Measurements from ENCODE around the gene LIN9. TPM values are rescaled to one million over a fixed set of nuclear protein-coding genes. Genes with fewer than 3 reads are reported as not detected.

Gene LIN9
- total and polyA plus RNA-seq, 2 of the 13 experiments (the other 11 are each of a cell fraction or from before 2014, with no cell fraction given) = 3.0 to 10.0 TPM

DNA sequence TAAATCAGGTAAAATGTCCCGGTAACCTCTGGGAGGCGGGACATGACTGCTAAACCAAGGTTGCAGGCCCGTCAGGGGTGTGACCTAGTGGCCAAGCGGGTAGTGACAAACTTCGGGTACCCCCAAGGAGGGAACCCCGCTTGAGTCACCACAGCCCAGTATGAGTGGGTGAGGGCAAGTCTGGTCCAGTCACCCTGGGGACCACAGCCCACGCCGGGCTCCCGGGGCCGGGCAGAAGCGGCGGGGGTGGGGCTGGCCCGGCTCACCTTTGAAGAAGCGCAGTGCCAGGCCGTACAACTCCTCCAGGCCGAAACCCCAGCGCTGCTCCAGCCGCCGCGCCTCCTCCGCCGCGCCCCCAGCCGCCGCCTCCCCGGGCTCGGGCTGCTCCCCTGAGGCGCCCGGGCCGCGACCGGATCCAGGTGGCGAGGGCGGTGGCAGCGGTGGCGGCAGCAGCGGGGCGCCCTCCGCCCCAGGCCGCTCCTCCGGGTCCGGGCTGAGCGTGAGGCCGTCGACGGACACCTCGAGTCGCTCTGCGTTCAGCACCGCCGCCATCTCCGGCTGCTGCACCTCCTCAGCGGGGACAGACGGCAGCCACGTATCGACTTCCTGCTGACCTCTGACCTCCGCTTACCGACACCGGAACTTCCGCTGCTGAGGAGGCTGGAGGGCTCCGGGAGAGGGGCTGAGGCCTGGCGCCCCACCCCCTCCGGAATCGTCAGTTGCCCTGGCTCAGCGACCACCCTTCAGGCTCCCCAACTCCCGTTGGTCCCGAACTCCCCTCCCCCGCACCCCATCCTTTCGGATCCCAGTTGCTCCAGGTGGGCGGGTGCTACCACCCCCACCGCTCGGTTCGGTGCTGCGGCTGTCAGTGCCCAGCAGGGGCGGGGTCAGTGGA, 122.6 kb downstream of the LIN9 start, which contains the start of gene ACBD3 (continued):
- TF ChIP-seq BRD4 (CRISPR knock-in tag; IDR thresholded peaks at IDR 0.05) (peak; percentile 69; the same call in 1 of the 2 replicates), ZMYM2 (CRISPR knock-in tag; IDR thresholded peaks at IDR 0.05) (no peak), ZNF777 (CRISPR knock-in tag; IDR thresholded peaks at IDR 0.05) (peak; percentile 94), GATA4 (IDR thresholded peaks at IDR 0.05; ENCODE audit: borderline replicate concordance, low read depth) (0 out of 2 replicates have a peak, but pooled peaks have one; percentile 14), MTA1 (CRISPR knock-in tag; IDR thresholded peaks at IDR 0.05; ENCODE audit: borderline replicate concordance) (peak; percentile 73; the same call in 1 of the 2 replicates), ZNF160 (CRISPR knock-in tag; IDR thresholded peaks at IDR 0.05) (0 out of 2 replicates have a peak, but pooled peaks have one; percentile 62), XBP1 (CRISPR knock-in tag; IDR thresholded peaks at IDR 0.05) (no peak), ZNF605 (CRISPR knock-in tag; IDR thresholded peaks at IDR 0.05) (peak; percentile 77; the same call in 1 of the 2 replicates), FOXO1 (CRISPR knock-in tag; IDR thresholded peaks at IDR 0.05) (no peak), ZFP37 (CRISPR knock-in tag; IDR thresholded peaks at IDR 0.05; ENCODE audit: borderline replicate concordance) (peak; percentile 65; the same call in 1 of the 2 replicates), ZNF598 (CRISPR knock-in tag; IDR thresholded peaks at IDR 0.05; ENCODE audit: borderline replicate concordance) (peak; percentile 59; the same call in 1 of the 2 replicates), CHD4 (IDR thresholded peaks at IDR 0.05; ENCODE audit: borderline replicate concordance, low read length) (0 out of 2 replicates have a peak, but pooled peaks have one; percentile 45), CREB1 (IDR thresholded peaks at IDR 0.05) (peak; percentile 41; the same call in 1 of the 2 replicates), CREB1 (CRISPR knock-in tag; IDR thresholded peaks at IDR 0.05) (no peak), RAD21 (CRISPR knock-in tag; IDR thresholded peaks at IDR 0.05) (no peak; the same call in 1 of the 2 replicates), ZNF468 (CRISPR knock-in tag; IDR thresholded peaks at IDR 0.05) (0 out of 2 replicates have a peak, but pooled peaks have one; percentile 60), SPEN (CRISPR knock-in tag; IDR thresholded peaks at IDR 0.05; ENCODE audit: low read depth) (peak; percentile 78; the same call in 1 of the 2 replicates), ISL2 (CRISPR knock-in tag; IDR thresholded peaks at IDR 0.05) (peak; percentile 50), ZBTB20 (CRISPR knock-in tag; IDR thresholded peaks at IDR 0.05; ENCODE audit: borderline replicate concordance, low read depth) (peak; percentile 66; the same call in 1 of the 2 replicates)
- TF ChIP-seq, protein P1, sequence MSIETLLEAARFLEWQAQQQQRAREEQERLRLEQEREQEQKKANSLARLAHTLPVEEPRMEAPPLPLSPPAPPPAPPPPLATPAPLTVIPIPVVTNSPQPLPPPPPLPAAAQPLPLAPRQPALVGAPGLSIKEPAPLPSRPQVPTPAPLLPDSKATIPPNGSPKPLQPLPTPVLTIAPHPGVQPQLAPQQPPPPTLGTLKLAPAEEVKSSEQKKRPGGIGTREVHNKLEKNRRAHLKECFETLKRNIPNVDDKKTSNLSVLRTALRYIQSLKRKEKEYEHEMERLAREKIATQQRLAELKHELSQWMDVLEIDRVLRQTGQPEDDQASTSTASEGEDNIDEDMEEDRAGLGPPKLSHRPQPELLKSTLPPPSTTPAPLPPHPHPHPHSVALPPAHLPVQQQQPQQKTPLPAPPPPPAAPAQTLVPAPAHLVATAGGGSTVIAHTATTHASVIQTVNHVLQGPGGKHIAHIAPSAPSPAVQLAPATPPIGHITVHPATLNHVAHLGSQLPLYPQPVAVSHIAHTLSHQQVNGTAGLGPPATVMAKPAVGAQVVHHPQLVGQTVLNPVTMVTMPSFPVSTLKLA (IDR thresholded peaks at IDR 0.05) = no peak
- TF ChIP-seq, protein P2, sequence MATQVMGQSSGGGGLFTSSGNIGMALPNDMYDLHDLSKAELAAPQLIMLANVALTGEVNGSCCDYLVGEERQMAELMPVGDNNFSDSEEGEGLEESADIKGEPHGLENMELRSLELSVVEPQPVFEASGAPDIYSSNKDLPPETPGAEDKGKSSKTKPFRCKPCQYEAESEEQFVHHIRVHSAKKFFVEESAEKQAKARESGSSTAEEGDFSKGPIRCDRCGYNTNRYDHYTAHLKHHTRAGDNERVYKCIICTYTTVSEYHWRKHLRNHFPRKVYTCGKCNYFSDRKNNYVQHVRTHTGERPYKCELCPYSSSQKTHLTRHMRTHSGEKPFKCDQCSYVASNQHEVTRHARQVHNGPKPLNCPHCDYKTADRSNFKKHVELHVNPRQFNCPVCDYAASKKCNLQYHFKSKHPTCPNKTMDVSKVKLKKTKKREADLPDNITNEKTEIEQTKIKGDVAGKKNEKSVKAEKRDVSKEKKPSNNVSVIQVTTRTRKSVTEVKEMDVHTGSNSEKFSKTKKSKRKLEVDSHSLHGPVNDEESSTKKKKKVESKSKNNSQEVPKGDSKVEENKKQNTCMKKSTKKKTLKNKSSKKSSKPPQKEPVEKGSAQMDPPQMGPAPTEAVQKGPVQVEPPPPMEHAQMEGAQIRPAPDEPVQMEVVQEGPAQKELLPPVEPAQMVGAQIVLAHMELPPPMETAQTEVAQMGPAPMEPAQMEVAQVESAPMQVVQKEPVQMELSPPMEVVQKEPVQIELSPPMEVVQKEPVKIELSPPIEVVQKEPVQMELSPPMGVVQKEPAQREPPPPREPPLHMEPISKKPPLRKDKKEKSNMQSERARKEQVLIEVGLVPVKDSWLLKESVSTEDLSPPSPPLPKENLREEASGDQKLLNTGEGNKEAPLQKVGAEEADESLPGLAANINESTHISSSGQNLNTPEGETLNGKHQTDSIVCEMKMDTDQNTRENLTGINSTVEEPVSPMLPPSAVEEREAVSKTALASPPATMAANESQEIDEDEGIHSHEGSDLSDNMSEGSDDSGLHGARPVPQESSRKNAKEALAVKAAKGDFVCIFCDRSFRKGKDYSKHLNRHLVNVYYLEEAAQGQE (IDR thresholded peaks at IDR 0.05; ENCODE audit: borderline replicate concordance in 1 of 2, low read depth in 1 of 2, low read length in 2 of 2) = no peak
- TF ChIP-seq, protein P3, sequence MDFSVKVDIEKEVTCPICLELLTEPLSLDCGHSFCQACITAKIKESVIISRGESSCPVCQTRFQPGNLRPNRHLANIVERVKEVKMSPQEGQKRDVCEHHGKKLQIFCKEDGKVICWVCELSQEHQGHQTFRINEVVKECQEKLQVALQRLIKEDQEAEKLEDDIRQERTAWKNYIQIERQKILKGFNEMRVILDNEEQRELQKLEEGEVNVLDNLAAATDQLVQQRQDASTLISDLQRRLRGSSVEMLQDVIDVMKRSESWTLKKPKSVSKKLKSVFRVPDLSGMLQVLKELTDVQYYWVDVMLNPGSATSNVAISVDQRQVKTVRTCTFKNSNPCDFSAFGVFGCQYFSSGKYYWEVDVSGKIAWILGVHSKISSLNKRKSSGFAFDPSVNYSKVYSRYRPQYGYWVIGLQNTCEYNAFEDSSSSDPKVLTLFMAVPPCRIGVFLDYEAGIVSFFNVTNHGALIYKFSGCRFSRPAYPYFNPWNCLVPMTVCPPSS (IDR thresholded peaks at IDR 0.05) = no peak
